ENCODE data around the gene CNGB1. TPM values are rescaled to one million over a fixed set of nuclear protein-coding genes. Genes with fewer than 3 reads are reported as not detected.

The CNGB1 gene
- total RNA-seq, 1 donor from 2014 or later: under 0.01 TPM

DNA sequence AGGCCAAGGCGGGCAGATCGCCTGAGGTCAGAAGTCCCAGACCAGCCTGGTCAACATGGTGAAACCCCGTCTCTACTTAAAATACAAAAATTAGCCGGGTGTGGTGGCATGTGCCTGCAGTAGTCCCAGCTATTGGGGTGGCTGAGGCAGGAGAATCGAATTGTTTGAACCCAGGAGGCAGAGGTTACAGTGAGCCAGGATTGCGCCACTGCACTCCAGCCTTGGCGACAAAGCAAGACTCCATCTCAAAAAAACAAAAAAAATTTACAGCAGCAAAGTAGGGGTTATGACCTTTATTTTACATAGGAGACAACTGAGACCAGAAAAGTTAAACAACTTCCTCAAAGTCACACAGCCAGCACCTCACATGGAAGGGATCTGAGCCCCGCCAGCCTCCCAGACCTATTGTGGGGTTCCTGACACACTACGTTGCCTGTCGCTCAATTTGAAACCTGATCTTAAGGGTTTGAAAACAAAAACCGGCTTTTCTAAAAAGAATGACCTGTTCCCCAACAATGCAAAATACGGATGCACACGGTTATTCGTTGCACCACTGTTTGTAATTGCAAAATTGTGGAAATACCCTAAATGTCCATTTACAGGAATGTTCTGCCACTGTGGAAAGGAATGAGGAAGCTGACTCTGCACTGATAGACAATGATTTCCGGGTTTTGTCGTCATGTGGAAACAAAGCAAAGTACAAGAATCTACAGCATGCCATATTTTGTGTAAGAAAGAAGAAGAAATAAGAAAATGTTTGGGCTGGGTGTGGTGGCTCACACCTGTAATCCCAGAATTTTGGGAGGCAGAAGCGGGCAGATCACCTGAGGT is 77.2 kb downstream of the CNGB1 start:
- Histone ChIP-seq H3K4me3 (ENCODE audit: low read depth, low read length) (no peak overlapping the region), H3K27me3 (ENCODE audit: control insufficient read depth, insufficient read depth, low read length) (no peaks in the 10 kb centered on the region), H3K36me3 (ENCODE audit: control insufficient read depth, insufficient read depth, low read length) (no peaks in the 10 kb centered on the region)
- FAIRE-seq: no peak
- TF ChIP-seq CTCF (IDR thresholded peaks at IDR 0.05; ENCODE audit: insufficient read depth, low read length, severe bottlenecking): no peak
- peak; percentile 99 for DNase-seq (ENCODE audit: low read depth)

DNA sequence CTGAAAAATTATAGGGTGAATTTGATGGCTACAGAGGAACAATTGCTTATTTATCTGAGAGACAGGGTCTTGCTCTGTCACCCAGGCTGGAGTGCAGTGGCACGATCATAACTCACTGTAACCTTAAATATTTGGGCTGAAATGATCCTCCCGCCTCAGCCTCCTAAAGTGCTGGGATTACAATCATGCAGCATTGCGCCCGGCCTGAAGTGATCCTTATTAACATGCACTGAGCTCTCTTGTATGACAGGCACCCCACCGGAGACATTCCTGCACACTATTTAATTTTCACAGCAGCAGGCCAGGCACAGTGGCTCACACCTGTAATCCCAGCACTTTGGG is 77.7 kb downstream of the CNGB1 start:
- no peak overlapping the region for H3K4me3 ChIP-seq (ENCODE audit: low read depth, low read length)
- no peak for TF ChIP-seq CTCF (IDR thresholded peaks at IDR 0.05; ENCODE audit: insufficient read depth, low read length, severe bottlenecking)
- no peaks in the 10 kb centered on the region for H3K27me3 ChIP-seq (ENCODE audit: control insufficient read depth, insufficient read depth, low read length)
- no peak for FAIRE-seq
- DNase-seq (ENCODE audit: low read depth): no peak
- H3K36me3 ChIP-seq (ENCODE audit: control insufficient read depth, insufficient read depth, low read length): no peaks in the 10 kb centered on the region

- Histone ChIP-seq H3K4me3 (ENCODE audit: low read depth, low read length) (no peak overlapping the region), H3K27me3 (ENCODE audit: control insufficient read depth, insufficient read depth, low read length) (no peaks in the 10 kb centered on the region), H3K36me3 (ENCODE audit: control insufficient read depth, insufficient read depth, low read length) (no peaks in the 10 kb centered on the region)
- FAIRE-seq (no peak), DNase-seq (ENCODE audit: low read depth) (peak; percentile 49)
- TF ChIP-seq CTCF (IDR thresholded peaks at IDR 0.05; ENCODE audit: insufficient read depth, low read length, severe bottlenecking): no peak
Measured at GRCh38 chr16:57892447-57893096, 78.4 kb downstream of the CNGB1 start.

DNA sequence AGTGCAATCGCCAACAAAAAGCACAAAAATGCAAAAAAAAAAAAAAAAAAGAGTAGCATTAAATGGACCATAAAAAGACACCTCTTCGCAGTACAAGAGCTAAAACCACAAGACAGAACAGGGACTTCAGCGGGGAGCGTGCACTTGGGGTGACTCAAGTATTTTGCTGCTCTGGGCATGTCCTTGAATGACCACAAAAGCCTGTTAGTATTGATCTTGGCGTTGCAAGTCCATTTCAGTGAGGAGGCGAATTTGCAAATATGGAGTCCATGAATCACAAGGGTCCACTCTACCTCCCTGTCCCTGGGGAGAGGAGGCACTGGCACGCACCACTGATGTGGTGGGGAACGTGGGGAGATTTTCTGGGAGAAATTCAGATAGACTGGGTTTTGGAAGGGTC is 78.9 kb downstream of the CNGB1 start:
- no peak for TF ChIP-seq CTCF (IDR thresholded peaks at IDR 0.05; ENCODE audit: insufficient read depth, low read length, severe bottlenecking)
- FAIRE-seq (peak; percentile 58), DNase-seq (ENCODE audit: low read depth) (peak; percentile 94)

DNA sequence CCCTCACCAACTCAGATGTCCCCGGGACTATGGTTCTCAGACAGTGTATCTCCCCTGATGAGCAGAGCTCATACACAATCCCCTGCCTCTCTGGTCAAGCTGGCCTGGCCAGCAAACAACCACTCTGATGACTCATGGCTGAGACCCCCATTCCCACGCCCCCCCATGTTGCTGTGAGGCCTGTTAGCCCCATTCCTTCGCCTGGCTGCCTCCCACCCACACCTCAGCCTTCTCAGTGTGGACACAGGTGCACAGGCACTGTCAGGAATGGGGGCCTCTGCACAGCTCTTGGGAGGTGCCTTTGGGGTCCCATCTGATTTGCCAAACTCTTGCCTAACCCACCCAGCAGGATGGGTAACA is 80.2 kb downstream of the CNGB1 start:
- Histone ChIP-seq H3K27me3 (ENCODE audit: control insufficient read depth, insufficient read depth, low read length) (no peaks in the 10 kb centered on the region), H3K4me3 (ENCODE audit: low read depth, low read length) (no peak overlapping the region), H3K36me3 (ENCODE audit: control insufficient read depth, insufficient read depth, low read length) (no peaks in the 10 kb centered on the region)
- DNase-seq (ENCODE audit: low read depth): no peak
- FAIRE-seq: no peak
- TF ChIP-seq CTCF (IDR thresholded peaks at IDR 0.05; ENCODE audit: insufficient read depth, low read length, severe bottlenecking): no peak

More for the DNA sequence above, 78.9 kb downstream of the CNGB1 start:
- no peak overlapping the region for H3K4me3 ChIP-seq (ENCODE audit: low read depth, low read length)
- no peaks in the 10 kb centered on the region for H3K27me3 ChIP-seq (ENCODE audit: control insufficient read depth, insufficient read depth, low read length)
- no peaks in the 10 kb centered on the region for H3K36me3 ChIP-seq (ENCODE audit: control insufficient read depth, insufficient read depth, low read length)

Data from bronchial epithelial cell (primary cell).